Osteocyte (in vitro differentiated cells): ENCODE results near the gene FAM3A. TPM values are rescaled to one million over a fixed set of nuclear protein-coding genes. Genes with fewer than 3 reads are reported as not detected.

Experiments
- DNase-seq: peaks from one replicate; pipeline ENCODE4 v3.0.0; 2021; ENCODE audit warnings: mixed read lengths; ENCODE audit not compliant: unreplicated experiment; ENCODE audit errors: extremely low spot score
- H3K27ac Mint-ChIP-seq: one replicate; pipeline ENCODE4 v1.8.0; 2021; ENCODE audit warnings: mild to moderate bottlenecking, mixed read lengths; ENCODE audit not compliant: unreplicated experiment
- H3K27me3 Mint-ChIP-seq: one replicate; pipeline ENCODE4 v1.8.0; 2021; ENCODE audit warnings: mixed read lengths; ENCODE audit not compliant: unreplicated experiment
- H3K36me3 Mint-ChIP-seq: one replicate; pipeline ENCODE4 v1.8.0; 2021; ENCODE audit warnings: mixed read lengths; ENCODE audit not compliant: unreplicated experiment
- H3K4me1 Mint-ChIP-seq: one replicate; pipeline ENCODE4 v1.8.0; 2021; ENCODE audit warnings: mixed read lengths; ENCODE audit not compliant: unreplicated experiment
- H3K4me3 Mint-ChIP-seq: one replicate; pipeline ENCODE4 v1.8.0; 2021; ENCODE audit warnings: mild to moderate bottlenecking, moderate library complexity, mixed read lengths; ENCODE audit not compliant: unreplicated experiment
- H3K9me3 Mint-ChIP-seq: one replicate; pipeline ENCODE4 v1.8.0; 2021; ENCODE audit warnings: mixed read lengths; ENCODE audit not compliant: unreplicated experiment
- total RNA-seq: library from RNA; stranded (reverse); gene quantifications from 2 replicates; pipeline ENCODE4 v1.2.1, GENCODE V29; 2021
- TF ChIP-seq, protein P1 (sequence below): fragments of 200-600 bp; sonication (generic); IDR thresholded peaks from 2 replicates; pipeline ENCODE4 v1.5.0; 2021; ENCODE audit warnings: antibody characterized with exemption, mild to moderate bottlenecking, moderate library complexity

Gene FAM3A
- total RNA-seq, 1 donor from 2014 or later = 40.4 TPM

DNA sequence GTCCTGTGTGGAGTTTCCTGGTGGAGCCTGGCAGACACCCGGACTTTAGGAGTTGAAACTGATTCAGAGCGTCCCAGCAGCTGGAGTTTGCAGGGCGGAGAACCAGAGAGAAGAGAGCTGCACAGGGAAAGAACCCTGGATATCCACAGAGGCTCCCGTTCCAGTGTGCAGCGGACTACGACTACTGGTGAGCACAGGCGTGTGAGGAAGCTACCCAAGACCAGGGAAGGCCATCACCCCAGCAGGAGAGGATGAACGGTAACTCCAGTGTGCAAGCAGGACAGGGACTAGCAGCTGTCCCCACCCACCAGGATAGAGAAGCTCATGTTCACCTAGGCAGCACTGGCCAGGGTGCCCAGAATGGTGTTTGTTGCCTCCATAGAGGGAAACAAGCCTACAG is 39.2 kb downstream of the FAM3A start:
- DNase-seq = no peak
- TF ChIP-seq, protein P1, sequence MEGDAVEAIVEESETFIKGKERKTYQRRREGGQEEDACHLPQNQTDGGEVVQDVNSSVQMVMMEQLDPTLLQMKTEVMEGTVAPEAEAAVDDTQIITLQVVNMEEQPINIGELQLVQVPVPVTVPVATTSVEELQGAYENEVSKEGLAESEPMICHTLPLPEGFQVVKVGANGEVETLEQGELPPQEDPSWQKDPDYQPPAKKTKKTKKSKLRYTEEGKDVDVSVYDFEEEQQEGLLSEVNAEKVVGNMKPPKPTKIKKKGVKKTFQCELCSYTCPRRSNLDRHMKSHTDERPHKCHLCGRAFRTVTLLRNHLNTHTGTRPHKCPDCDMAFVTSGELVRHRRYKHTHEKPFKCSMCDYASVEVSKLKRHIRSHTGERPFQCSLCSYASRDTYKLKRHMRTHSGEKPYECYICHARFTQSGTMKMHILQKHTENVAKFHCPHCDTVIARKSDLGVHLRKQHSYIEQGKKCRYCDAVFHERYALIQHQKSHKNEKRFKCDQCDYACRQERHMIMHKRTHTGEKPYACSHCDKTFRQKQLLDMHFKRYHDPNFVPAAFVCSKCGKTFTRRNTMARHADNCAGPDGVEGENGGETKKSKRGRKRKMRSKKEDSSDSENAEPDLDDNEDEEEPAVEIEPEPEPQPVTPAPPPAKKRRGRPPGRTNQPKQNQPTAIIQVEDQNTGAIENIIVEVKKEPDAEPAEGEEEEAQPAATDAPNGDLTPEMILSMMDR = no peak
- Mint-ChIP-seq H3K4me3 (no peak overlapping the region), H3K9me3 (no peaks in the 10 kb centered on the region), H3K27me3 (no peaks in the 10 kb centered on the region), H3K27ac (no peak overlapping the region), H3K36me3 (peaks cover 6% of the 10 kb centered on the region), H3K4me1 (peaks cover 2% of the 10 kb centered on the region)

DNA sequence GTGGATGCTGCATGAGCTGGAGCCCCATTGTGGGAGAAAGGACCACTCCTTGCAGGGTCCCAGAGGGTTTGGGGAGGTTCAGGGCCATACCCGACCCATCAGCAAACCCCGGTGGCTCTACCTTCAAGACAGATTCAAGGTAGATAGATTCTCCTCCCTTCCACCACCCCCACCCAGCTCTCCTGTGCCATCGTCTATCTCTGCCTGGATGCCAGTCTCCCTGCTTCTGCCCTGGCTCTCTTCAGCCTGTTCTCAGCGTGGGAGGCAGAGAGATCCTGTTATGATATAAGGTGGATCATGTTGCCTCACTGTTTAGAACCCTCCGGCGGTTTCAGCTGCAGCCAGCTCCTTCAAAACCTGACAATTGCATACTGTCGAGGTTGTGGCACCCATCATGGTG is 42.3 kb downstream of the FAM3A start:
- Mint-ChIP-seq H3K4me3 (no peak overlapping the region), H3K9me3 (no peaks in the 10 kb centered on the region), H3K27me3 (no peaks in the 10 kb centered on the region), H3K4me1 (peaks cover 2% of the 10 kb centered on the region), H3K27ac (no peak overlapping the region), H3K36me3 (peaks cover 14% of the 10 kb centered on the region)
- DNase-seq = no peak
- TF ChIP-seq, protein P1 = no peak

DNA sequence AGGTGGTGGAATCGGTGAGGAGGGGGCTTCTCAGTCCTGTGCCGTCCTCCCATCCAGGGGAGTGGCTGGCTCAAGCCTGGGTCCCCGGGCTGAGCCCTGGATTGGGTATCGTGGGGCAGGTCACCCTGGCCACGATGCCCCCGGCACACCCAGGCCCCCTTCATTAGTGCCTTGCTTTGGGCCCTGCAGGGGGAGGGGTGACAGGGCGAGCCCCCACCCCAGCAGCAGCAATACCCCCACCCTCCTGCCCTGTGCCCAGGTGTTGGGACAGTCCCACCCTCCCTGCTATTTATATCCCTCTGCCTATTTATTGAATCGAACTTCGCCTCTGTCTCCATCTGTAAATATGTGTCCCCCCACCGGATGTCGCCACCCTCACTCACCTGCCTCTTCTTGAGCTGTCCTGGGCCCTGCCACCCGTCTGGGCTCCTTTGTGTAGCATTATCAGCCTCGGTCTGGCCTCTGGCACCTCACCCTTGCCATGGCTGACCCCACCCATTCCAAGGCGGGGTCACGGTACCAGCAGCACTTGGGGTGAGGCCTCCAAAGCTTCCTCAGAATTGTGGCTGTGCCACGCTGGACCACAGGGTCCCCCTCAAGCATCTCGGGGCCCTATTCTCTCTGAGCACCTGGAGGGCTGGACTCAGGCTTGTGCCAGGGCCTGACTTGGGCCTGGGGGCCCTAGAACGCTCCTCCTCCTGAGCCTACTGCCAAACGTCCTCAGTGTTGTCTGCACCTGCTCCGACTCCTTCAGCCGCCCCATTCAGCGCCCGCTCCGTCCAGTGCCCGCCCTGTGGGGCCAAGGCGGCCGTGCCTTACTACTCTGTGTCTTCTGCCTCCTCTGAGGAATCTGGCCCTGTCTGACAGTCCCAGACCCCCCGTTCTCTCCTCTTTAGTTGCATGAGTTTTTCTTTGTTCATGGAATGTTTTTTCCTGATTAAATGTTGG is 43.1 kb downstream of the FAM3A start:
- H3K27ac Mint-ChIP-seq = no peak overlapping the region
- H3K36me3 Mint-ChIP-seq = peaks cover 14% of the 10 kb centered on the region

DNA sequence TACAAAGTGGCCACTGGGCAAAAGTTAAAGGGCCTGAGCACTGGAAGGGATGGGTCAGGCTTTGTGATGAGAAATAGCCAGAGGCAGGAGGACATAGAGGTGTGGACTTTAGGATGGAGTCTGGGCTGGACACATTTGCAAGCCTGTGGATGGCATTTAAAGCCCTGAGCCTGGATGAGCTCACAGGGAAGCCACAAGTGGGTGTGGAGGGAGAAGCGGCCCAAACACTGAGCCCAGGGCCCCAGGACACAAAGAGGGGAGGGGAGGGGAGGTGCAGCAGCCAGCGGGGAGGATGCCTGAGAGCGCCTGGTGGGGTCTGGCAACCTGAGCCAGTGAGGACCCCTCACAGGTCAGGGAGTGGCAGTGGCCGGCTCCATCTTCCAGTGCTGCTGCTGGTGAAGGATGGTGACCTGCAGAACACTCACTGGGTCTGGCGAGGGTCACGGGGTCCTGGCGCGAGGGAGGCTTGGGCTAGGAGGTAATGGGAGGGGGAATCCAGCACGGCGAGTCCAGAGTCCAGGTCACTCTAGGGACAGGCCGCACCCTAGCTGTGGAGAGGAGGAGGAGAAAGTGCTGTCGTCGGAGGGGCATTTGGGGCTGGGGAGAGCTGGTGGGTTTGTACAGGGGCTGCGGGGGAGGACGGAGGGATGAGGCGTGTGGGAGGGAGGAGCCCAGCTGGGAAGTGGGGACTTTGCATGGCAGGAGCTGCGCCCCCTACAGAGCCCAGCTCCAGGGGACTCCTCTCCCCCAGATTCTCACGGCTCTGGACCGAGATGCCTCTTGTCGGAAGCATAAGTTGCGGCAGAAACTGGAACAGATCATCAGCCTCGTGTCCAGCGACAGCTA is 44.0 kb downstream of the FAM3A start:
- H3K4me1 Mint-ChIP-seq = no peaks in the 10 kb centered on the region
- TF ChIP-seq, protein P1 = no peak
- DNase-seq = no peak
- H3K27ac Mint-ChIP-seq = no peak overlapping the region
- H3K27me3 Mint-ChIP-seq = no peaks in the 10 kb centered on the region
- no peak overlapping the region for H3K4me3 Mint-ChIP-seq
- no peaks in the 10 kb centered on the region for H3K9me3 Mint-ChIP-seq
- H3K36me3 Mint-ChIP-seq = peaks cover 14% of the 10 kb centered on the region

More for the DNA sequence above, 43.1 kb downstream of the FAM3A start:
- TF ChIP-seq, protein P1 = no peak
- Mint-ChIP-seq H3K4me1 (peaks cover under 1% of the 10 kb centered on the region), H3K9me3 (no peaks in the 10 kb centered on the region), H3K27me3 (no peaks in the 10 kb centered on the region), H3K4me3 (no peak overlapping the region)
- DNase-seq = no peak
